Measurements from ENCODE around the gene ARHGAP15.

DNA sequence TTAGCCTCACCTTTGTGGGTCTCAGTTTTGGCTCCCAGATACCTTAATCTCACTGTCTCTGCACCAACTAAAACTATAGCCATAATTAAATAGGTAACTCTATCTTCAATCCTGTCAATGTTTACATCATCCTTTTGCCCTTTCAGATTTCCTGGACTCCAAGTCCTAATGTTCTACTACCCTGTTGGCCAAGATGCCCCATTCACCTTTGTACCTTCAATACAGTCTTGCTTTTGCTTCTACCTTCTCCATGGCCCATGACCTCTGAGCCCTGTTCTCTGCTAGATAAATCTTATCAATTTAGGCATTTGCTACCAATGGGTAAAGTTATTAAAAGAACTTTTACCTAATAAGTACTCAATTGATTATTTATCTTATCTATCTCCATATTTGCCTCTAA, 635.5 kb downstream of the ARHGAP15 start:
- no peak for TF ChIP-seq POLR2A (IDR thresholded peaks at IDR 0.05)
- TF ChIP-seq, protein P1, sequence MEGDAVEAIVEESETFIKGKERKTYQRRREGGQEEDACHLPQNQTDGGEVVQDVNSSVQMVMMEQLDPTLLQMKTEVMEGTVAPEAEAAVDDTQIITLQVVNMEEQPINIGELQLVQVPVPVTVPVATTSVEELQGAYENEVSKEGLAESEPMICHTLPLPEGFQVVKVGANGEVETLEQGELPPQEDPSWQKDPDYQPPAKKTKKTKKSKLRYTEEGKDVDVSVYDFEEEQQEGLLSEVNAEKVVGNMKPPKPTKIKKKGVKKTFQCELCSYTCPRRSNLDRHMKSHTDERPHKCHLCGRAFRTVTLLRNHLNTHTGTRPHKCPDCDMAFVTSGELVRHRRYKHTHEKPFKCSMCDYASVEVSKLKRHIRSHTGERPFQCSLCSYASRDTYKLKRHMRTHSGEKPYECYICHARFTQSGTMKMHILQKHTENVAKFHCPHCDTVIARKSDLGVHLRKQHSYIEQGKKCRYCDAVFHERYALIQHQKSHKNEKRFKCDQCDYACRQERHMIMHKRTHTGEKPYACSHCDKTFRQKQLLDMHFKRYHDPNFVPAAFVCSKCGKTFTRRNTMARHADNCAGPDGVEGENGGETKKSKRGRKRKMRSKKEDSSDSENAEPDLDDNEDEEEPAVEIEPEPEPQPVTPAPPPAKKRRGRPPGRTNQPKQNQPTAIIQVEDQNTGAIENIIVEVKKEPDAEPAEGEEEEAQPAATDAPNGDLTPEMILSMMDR (IDR thresholded peaks at IDR 0.05) = no peak
